GM12878 (cell line): Measurements from ENCODE around the gene JADE1. TPM values are rescaled to one million over a fixed set of nuclear protein-coding genes. Genes with fewer than 3 reads are reported as not detected.

Experiments
- BCLAF1 ChIP-seq: fragments of 450-650 bp; IDR thresholded peaks from 2 replicates; pipeline ENCODE4 v1.6.1; 2017; ENCODE audit warnings: antibody characterized with exemption, mild to moderate bottlenecking, moderate library complexity
- CHD1 ChIP-seq: IDR thresholded peaks from 2 replicates; pipeline ENCODE4 v1.6.1; 2012; ENCODE audit warnings: low read depth, low read length, improper control_type of control experiment
- GATAD2B ChIP-seq: fragments of 450-650 bp; conservative IDR thresholded peaks from 2 replicates; pipeline ENCODE4 v1.6.1; 2017; ENCODE audit warnings: low read depth, mild to moderate bottlenecking, moderate library complexity
- IKZF1 ChIP-seq: fragments of 450-650 bp; conservative IDR thresholded peaks from 2 replicates; pipeline ENCODE4 v1.6.1; 2017; ENCODE audit warnings: antibody characterized with exemption, mild to moderate bottlenecking
- NFXL1 ChIP-seq: fragments of 450-650 bp; IDR thresholded peaks from 2 replicates; pipeline ENCODE4 v1.6.1; 2017; ENCODE audit warnings: antibody characterized with exemption, mild to moderate bottlenecking, borderline replicate concordance
- RAD51 ChIP-seq: fragments of 450-650 bp; IDR thresholded peaks from 2 replicates; pipeline ENCODE4 v1.6.1; 2016; ENCODE audit warnings: moderate library complexity, mild to moderate bottlenecking, inconsistent platforms
- SMAD5 ChIP-seq: IDR thresholded peaks from 2 replicates; pipeline ENCODE4 v1.6.1; 2016; ENCODE audit warnings: antibody characterized with exemption, low read depth
- SMC3 ChIP-seq: IDR thresholded peaks from 2 replicates; pipeline ENCODE4 v1.6.1; 2011; ENCODE audit warnings: low read length, improper control_type of control experiment, borderline replicate concordance
- SRF ChIP-seq, 2 experiments: IDR thresholded peaks; 2 replicates each; pipeline ENCODE4 v1.6.1; 2011; ENCODE audit warnings: low read depth in 2 of 2, low read length in 2 of 2, mild to moderate bottlenecking in 1 of 2, moderate library complexity in 1 of 2
- SUPT20H ChIP-seq: IDR thresholded peaks from 2 replicates; pipeline ENCODE4 v1.6.1; 2011; ENCODE audit warnings: low read depth, mild to moderate bottlenecking, low read length, moderate library complexity, borderline replicate concordance; ENCODE audit not compliant: control insufficient read depth
- YBX1 ChIP-seq: fragments of 450-650 bp; IDR thresholded peaks from 2 replicates; pipeline ENCODE4 v1.6.1; 2016; ENCODE audit warnings: antibody characterized with exemption
- ZNF24 ChIP-seq: fragments of 450-650 bp; IDR thresholded peaks from 2 replicates; pipeline ENCODE4 v1.6.1; 2017; ENCODE audit warnings: antibody characterized with exemption, mild to moderate bottlenecking
- polyA plus RNA-seq, 11 experiments: library from polyadenylated mRNA; depleted of rRNA in 4 of 11; unstranded in 6 of 11; stranded (reverse) in 5 of 11; fragments of >200 nt; fragmentation: Nextera tagmentation in 4 of 11; fragmentation: Illumina TruSeq in 1 of 11; extraction: Ambion mirVana in 4 of 11; extraction: Trizol in 1 of 11; gene quantifications; 1 replicate in 1 of 11; 2 replicates in 10 of 11; pipeline versions ENCODE4 v1.2.1 to v1.2.3, GENCODE V29; 2011 to 2016; ENCODE audit warnings: inconsistent platforms in 2 of 11, missing spikeins in 2 of 11, low read depth in 1 of 11
- total RNA-seq, 4 experiments: library from RNA; depleted of rRNA in 3 of 4; stranded (reverse); fragments of >200 nt in 3 of 4; fragmentation: Illumina TruSeq in 1 of 4; extraction: Trizol in 1 of 4; gene quantifications; 2 replicates each; pipeline versions ENCODE4 v1.2.1 to v1.2.3, GENCODE V29; 2013 to 2021
- TF ChIP-seq, protein P1 (sequence below): fragments of 450-650 bp; IDR thresholded peaks from 2 replicates; pipeline ENCODE4 v1.6.1; 2017; ENCODE audit warnings: low read depth, mild to moderate bottlenecking, moderate library complexity
- TF ChIP-seq, protein P2 (sequence below): fragments of 450-650 bp; IDR thresholded peaks from 2 replicates; pipeline ENCODE4 v1.6.1; 2017; ENCODE audit warnings: borderline replicate concordance
- TF ChIP-seq, protein P3 (sequence below): IDR thresholded peaks from 2 replicates; pipeline ENCODE4 v1.6.1; 2011; ENCODE audit warnings: mild to moderate bottlenecking, low read depth, low read length, moderate library complexity; ENCODE audit not compliant: insufficient replicate concordance

JADE1 gene
- total and polyA plus RNA-seq, 10 of the 15 experiments (the other 5 are each of a cell fraction or from before 2014, with no cell fraction given) = 5.9 to 27.2 (median 15.8) TPM

GRCh38 chr4:128803783-128804182 lies 5.7 kb upstream of the JADE1 start (continued):
- TF ChIP-seq BCLAF1 = no peak
- TF ChIP-seq YBX1 = no peak
- no peak for TF ChIP-seq SMAD5
- TF ChIP-seq CHD1 = no peak
- TF ChIP-seq RAD51 = no peak
- TF ChIP-seq GATAD2B = no peak
- no peak for TF ChIP-seq ZNF24
- TF ChIP-seq, protein P1, sequence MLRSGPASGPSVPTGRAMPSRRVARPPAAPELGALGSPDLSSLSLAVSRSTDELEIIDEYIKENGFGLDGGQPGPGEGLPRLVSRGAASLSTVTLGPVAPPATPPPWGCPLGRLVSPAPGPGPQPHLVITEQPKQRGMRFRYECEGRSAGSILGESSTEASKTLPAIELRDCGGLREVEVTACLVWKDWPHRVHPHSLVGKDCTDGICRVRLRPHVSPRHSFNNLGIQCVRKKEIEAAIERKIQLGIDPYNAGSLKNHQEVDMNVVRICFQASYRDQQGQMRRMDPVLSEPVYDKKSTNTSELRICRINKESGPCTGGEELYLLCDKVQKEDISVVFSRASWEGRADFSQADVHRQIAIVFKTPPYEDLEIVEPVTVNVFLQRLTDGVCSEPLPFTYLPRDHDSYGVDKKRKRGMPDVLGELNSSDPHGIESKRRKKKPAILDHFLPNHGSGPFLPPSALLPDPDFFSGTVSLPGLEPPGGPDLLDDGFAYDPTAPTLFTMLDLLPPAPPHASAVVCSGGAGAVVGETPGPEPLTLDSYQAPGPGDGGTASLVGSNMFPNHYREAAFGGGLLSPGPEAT = peak; percentile 44; the same call in 1 of the 2 replicates
- TF ChIP-seq, protein P2, sequence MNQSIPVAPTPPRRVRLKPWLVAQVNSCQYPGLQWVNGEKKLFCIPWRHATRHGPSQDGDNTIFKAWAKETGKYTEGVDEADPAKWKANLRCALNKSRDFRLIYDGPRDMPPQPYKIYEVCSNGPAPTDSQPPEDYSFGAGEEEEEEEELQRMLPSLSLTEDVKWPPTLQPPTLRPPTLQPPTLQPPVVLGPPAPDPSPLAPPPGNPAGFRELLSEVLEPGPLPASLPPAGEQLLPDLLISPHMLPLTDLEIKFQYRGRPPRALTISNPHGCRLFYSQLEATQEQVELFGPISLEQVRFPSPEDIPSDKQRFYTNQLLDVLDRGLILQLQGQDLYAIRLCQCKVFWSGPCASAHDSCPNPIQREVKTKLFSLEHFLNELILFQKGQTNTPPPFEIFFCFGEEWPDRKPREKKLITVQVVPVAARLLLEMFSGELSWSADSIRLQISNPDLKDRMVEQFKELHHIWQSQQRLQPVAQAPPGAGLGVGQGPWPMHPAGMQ = no peak
- TF ChIP-seq IKZF1 = peak; percentile 50; the same call in 1 of the 2 replicates
- TF ChIP-seq, protein P3, sequence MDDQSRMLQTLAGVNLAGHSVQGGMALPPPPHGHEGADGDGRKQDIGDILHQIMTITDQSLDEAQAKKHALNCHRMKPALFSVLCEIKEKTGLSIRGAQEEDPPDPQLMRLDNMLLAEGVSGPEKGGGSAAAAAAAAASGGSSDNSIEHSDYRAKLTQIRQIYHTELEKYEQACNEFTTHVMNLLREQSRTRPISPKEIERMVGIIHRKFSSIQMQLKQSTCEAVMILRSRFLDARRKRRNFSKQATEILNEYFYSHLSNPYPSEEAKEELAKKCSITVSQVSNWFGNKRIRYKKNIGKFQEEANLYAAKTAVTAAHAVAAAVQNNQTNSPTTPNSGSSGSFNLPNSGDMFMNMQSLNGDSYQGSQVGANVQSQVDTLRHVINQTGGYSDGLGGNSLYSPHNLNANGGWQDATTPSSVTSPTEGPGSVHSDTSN = no peak
- no peak for TF ChIP-seq SMC3
- no peak for TF ChIP-seq SRF (IDR thresholded peaks at IDR 0.05; ENCODE audit: low read depth in 2 of 2, low read length in 2 of 2)
- TF ChIP-seq SUPT20H = no peak
- TF ChIP-seq NFXL1 = no peak
